GM12878 (cell line): ENCODE measurements around the gene SOX6. TPM values are rescaled to one million over a fixed set of nuclear protein-coding genes. Genes with fewer than 3 reads are reported as not detected.

ENCODE experiments used
- ATAC-seq: fragments of 200-7000 bp; cut with Tn5 transposase; 3 replicates; pipeline ENCODE4 v1.9.1; 2020; ENCODE audit warnings: mild to moderate bottlenecking, moderate library complexity
- BruUV-seq: library from RNA; stranded (reverse); fragments of 400-500 nt; replicated peaks from 2 replicates; lab custom pipeline; 2021; lab: Mats Ljungman, UMichigan
- CTCF ChIA-PET: fragments of 300-600 bp; sonication (Branson Sonifier 250); formaldehyde crosslinking; extraction: SDS; loops from one replicate; lab custom pipeline; 2021; ENCODE audit warnings: inconsistent platforms; lab: Yijun Ruan, JAX
- POLR2A ChIA-PET: fragments of 350-600 bp; formaldehyde crosslinking; extraction: SDS; loops from one replicate; lab custom pipeline; 2021; ENCODE audit warnings: inconsistent platforms; lab: Charles Lee
- RAD21 ChIA-PET: fragments of 300-600 bp; sonication (Branson Sonifier 250); formaldehyde crosslinking; loops from one replicate; lab custom pipeline; 2023; ENCODE audit warnings: antibody characterized with exemption; ENCODE audit not compliant: unreplicated experiment; lab: Charles Lee
- SMC1A ChIA-PET: fragments of 300-600 bp; sonication (Branson Sonifier 250); formaldehyde crosslinking; loops from one replicate; lab custom pipeline; 2023; ENCODE audit not compliant: unreplicated experiment, uncharacterized antibody; lab: Charles Lee
- DNase-seq: peaks from one replicate; pipeline ENCODE4 v3.0.0-alpha.2; 2011; ENCODE audit warnings: low read depth, low spot score
- FAIRE-seq: peaks from 3 replicates; lab custom pipeline; 2011; peaks lifted over from hg19 to GRCh38; lab: Jason Lieb, UNC
- H2AFZ ChIP-seq: 2 replicates; pipeline ENCODE4 v1.6.0; 2011; ENCODE audit warnings: low read depth, low read length, control low read depth; ENCODE audit not compliant: control insufficient read depth
- H3K27ac ChIP-seq: 2 replicates; pipeline ENCODE4 v1.5.1; 2011; ENCODE audit warnings: control low read depth; ENCODE audit not compliant: control insufficient read depth, insufficient read depth
- H3K27me3 ChIP-seq, 2 experiments: replicated peaks in 1 of 2; 2 replicates each; pipeline versions ENCODE4 v1.6.0 to v1.6.1; 2011; ENCODE audit warnings: low read length in 1 of 2; ENCODE audit not compliant: control insufficient read depth in 2 of 2, insufficient read depth in 2 of 2
- H3K36me3 ChIP-seq, 2 experiments: 2 replicates each; pipeline ENCODE4 v1.5.1; 2011; ENCODE audit warnings: low read length in 1 of 2; ENCODE audit not compliant: control insufficient read depth in 2 of 2, insufficient read depth in 2 of 2
- H3K4me1 ChIP-seq: 2 replicates; pipeline ENCODE4 v1.6.1; 2011; ENCODE audit warnings: mild to moderate bottlenecking, low read length, moderate library complexity, mixed read lengths; ENCODE audit not compliant: control insufficient read depth, insufficient read depth
- H3K4me2 ChIP-seq: 2 replicates; pipeline ENCODE4 v1.6.0; 2011; ENCODE audit warnings: control low read depth; ENCODE audit not compliant: control insufficient read depth, insufficient read depth
- H3K4me3 ChIP-seq: fragments of 200-600 bp; sonication (generic); 2 replicates; pipeline ENCODE4 v1.5.1; 2016
- H3K79me2 ChIP-seq: 2 replicates; pipeline ENCODE4 v1.6.0; 2011; ENCODE audit warnings: low read length; ENCODE audit not compliant: control insufficient read depth, insufficient read depth
- H3K9ac ChIP-seq: 2 replicates; pipeline ENCODE4 v1.8.0; 2011; ENCODE audit warnings: low read length, control low read depth, mixed read lengths; ENCODE audit not compliant: control insufficient read depth, insufficient read depth
- H3K9me3 ChIP-seq: replicated peaks from 3 replicates; pipeline ENCODE4 v1.5.1; 2011; ENCODE audit warnings: mild to moderate bottlenecking, low read length; ENCODE audit not compliant: control insufficient read depth, insufficient read depth
- H4K20me1 ChIP-seq: 2 replicates; pipeline ENCODE4 v1.6.0; 2011; ENCODE audit not compliant: control insufficient read depth, insufficient read depth
- BCL11A ChIP-seq: IDR thresholded peaks from 2 replicates; pipeline ENCODE4 v1.6.1; 2011; ENCODE audit warnings: low read depth, low read length
- BMI1 ChIP-seq: fragments of 450-650 bp; IDR thresholded peaks from 2 replicates; pipeline ENCODE4 v1.6.1; 2016; ENCODE audit warnings: mild to moderate bottlenecking, moderate library complexity, borderline replicate concordance
- CBX3 ChIP-seq: fragments of 200-600 bp; sonication (generic); IDR thresholded peaks from 2 replicates; pipeline ENCODE4 v1.6.1; 2016; ENCODE audit warnings: low read depth, borderline replicate concordance
- SIX5 ChIP-seq: IDR thresholded peaks from 2 replicates; pipeline ENCODE4 v1.6.1; 2011; ENCODE audit warnings: mild to moderate bottlenecking, low read depth, low read length, moderate library complexity; ENCODE audit not compliant: severe bottlenecking
- SUPT20H ChIP-seq: IDR thresholded peaks from 2 replicates; pipeline ENCODE4 v1.6.1; 2011; ENCODE audit warnings: low read depth, mild to moderate bottlenecking, low read length, moderate library complexity, borderline replicate concordance; ENCODE audit not compliant: control insufficient read depth
- in situ Hi-C: fragments of 300-500 bp; cut with MboI; formaldehyde crosslinking; loops from 9 replicates; pipeline ENCODE4 v1.14.3; 2018; ENCODE audit warnings: mixed read lengths
- intact Hi-C: fragments of 100-400 bp; cut with micrococcal nuclease; formaldehyde crosslinking; loops from one replicate; pipeline ENCODE4 v1.14.2; 2022; ENCODE audit not compliant: unreplicated experiment
- polyA plus RNA-seq, 11 experiments: library from polyadenylated mRNA; depleted of rRNA in 4 of 11; unstranded in 6 of 11; stranded (reverse) in 5 of 11; fragments of >200 nt; fragmentation: Nextera tagmentation in 4 of 11; fragmentation: Illumina TruSeq in 1 of 11; extraction: Ambion mirVana in 4 of 11; extraction: Trizol in 1 of 11; gene quantifications; 1 replicate in 1 of 11; 2 replicates in 10 of 11; pipeline versions ENCODE4 v1.2.1 to v1.2.3, GENCODE V29; 2011 to 2016; ENCODE audit warnings: inconsistent platforms in 2 of 11, missing spikeins in 2 of 11, low read depth in 1 of 11
- total RNA-seq, 4 experiments: library from RNA; depleted of rRNA in 3 of 4; stranded (reverse); fragments of >200 nt in 3 of 4; fragmentation: Illumina TruSeq in 1 of 4; extraction: Trizol in 1 of 4; gene quantifications; 2 replicates each; pipeline versions ENCODE4 v1.2.1 to v1.2.3, GENCODE V29; 2013 to 2021
- TF ChIP-seq, protein P1 (sequence below): IDR thresholded peaks from 2 replicates; pipeline ENCODE4 v1.6.1; 2011; ENCODE audit warnings: low read depth, mild to moderate bottlenecking, low read length, moderate library complexity, borderline replicate concordance; ENCODE audit errors: extremely low read depth
- TF ChIP-seq, protein P2 (sequence below): IDR thresholded peaks from 2 replicates; pipeline ENCODE4 v1.6.1; 2012; ENCODE audit warnings: low read length, inconsistent platforms

The SOX6 gene
- total and polyA plus RNA-seq, 10 of the 15 experiments (the other 5 are each of a cell fraction or from before 2014, with no cell fraction given) = 0.03 to 0.71 (median 0.29) TPM; not detected in 4

- SMC1A ChIA-PET = no interaction called here
- no peak for TF ChIP-seq BCL11A
- TF ChIP-seq, protein P1, sequence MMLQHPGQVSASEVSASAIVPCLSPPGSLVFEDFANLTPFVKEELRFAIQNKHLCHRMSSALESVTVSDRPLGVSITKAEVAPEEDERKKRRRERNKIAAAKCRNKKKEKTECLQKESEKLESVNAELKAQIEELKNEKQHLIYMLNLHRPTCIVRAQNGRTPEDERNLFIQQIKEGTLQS = no peak
- no peak for TF ChIP-seq SUPT20H
- no peak for TF ChIP-seq CBX3
- no peak for TF ChIP-seq BMI1
- TF ChIP-seq, protein P2, sequence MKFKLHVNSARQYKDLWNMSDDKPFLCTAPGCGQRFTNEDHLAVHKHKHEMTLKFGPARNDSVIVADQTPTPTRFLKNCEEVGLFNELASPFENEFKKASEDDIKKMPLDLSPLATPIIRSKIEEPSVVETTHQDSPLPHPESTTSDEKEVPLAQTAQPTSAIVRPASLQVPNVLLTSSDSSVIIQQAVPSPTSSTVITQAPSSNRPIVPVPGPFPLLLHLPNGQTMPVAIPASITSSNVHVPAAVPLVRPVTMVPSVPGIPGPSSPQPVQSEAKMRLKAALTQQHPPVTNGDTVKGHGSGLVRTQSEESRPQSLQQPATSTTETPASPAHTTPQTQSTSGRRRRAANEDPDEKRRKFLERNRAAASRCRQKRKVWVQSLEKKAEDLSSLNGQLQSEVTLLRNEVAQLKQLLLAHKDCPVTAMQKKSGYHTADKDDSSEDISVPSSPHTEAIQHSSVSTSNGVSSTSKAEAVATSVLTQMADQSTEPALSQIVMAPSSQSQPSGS = no peak
- TF ChIP-seq SIX5 = no peak
- Histone ChIP-seq H3K27me3 (0 out of 4 replicates have a peak, but pooled peaks cover 0 to 2% of the 10 kb centered on the region in 2 experiments), H3K9me3 (no peaks in the 10 kb centered on the region), H3K4me3 (no peak overlapping the region), H3K4me1 (no peaks in the 10 kb centered on the region), H3K4me2 (no peak overlapping the region), H3K27ac (no peak overlapping the region), H3K9ac (no peak overlapping the region), H2AFZ (no peak overlapping the region), H3K36me3 (no peaks in the 10 kb centered on the region), H4K20me1 (no peaks in the 10 kb centered on the region), H3K79me2 (no peaks in the 10 kb centered on the region)
- RAD21 ChIA-PET = no interaction called here
- CTCF ChIA-PET = no interaction called here
- no peak for ATAC-seq
- intact Hi-C loops = no loop called here
- POLR2A ChIA-PET = no interaction called here
- in situ Hi-C loops = no loop called here
- FAIRE-seq = no peak
- BruUV-seq = no TSS peak
- no peak for DNase-seq
These were observed 8.2 kb downstream of the SOX6 start for GRCh38 chr11:16347928-16348685.
